Neural progenitor cell (in vitro differentiated cells): ENCODE results near the gene C15orf61. TPM values are rescaled to one million over a fixed set of nuclear protein-coding genes. Genes with fewer than 3 reads are reported as not detected.

Source experiments
- DNase-seq: peaks from one replicate; pipeline ENCODE4 v3.0.0-alpha.2; 2016; ENCODE audit warnings: low spot score
- H2AFZ ChIP-seq: fragments of 200-600 bp; sonication (generic); replicated peaks from 2 replicates; pipeline ENCODE4 v1.6.1; 2016; ENCODE audit warnings: antibody characterized with exemption
- H3F3A ChIP-seq: fragments of 200-600 bp; sonication (generic); 2 replicates; pipeline ENCODE4 v1.6.1; 2016; ENCODE audit warnings: antibody characterized with exemption, low read depth
- H3K27ac ChIP-seq: fragments of 200-600 bp; sonication (generic); 2 replicates; pipeline ENCODE4 v1.5.1; 2016; ENCODE audit warnings: mild to moderate bottlenecking
- H3K27me3 ChIP-seq: fragments of 200-600 bp; sonication (generic); 2 replicates; pipeline ENCODE4 v1.6.1; 2016; ENCODE audit warnings: mild to moderate bottlenecking, moderate library complexity
- H3K36me3 ChIP-seq: fragments of 200-600 bp; sonication (generic); 2 replicates; pipeline ENCODE4 v1.5.1; 2016
- H3K4me1 ChIP-seq: fragments of 200-600 bp; sonication (generic); 2 replicates; pipeline ENCODE4 v1.6.1; 2016; ENCODE audit warnings: mixed run types
- H3K4me2 ChIP-seq: fragments of 200-600 bp; sonication (generic); 2 replicates; pipeline ENCODE4 v1.6.1; 2016
- H3K4me3 ChIP-seq: fragments of 200-600 bp; sonication (generic); 2 replicates; pipeline ENCODE4 v1.5.1; 2016
- H3K79me2 ChIP-seq: fragments of 200-600 bp; sonication (generic); 2 replicates; pipeline ENCODE4 v1.6.1; 2016; ENCODE audit warnings: low read depth
- H3K9ac ChIP-seq: fragments of 200-600 bp; sonication (generic); 2 replicates; pipeline ENCODE4 v1.6.1; 2016
- H3K9me3 ChIP-seq: fragments of 200-600 bp; sonication (generic); 2 replicates; pipeline ENCODE4 v1.5.1; 2016; ENCODE audit warnings: low read depth
- H4K20me1 ChIP-seq: fragments of 200-600 bp; sonication (generic); 2 replicates; pipeline ENCODE4 v1.6.1; 2016; ENCODE audit warnings: low read depth
- H3K27ac Mint-ChIP-seq: 3 replicates; pipeline ENCODE4 v1.8.0; 2021; ENCODE audit warnings: mixed read lengths
- H3K27me3 Mint-ChIP-seq: 2 replicates; pipeline ENCODE4 v1.8.0; 2022; ENCODE audit warnings: low read depth, mild to moderate bottlenecking, inconsistent platforms, moderate library complexity, mixed read lengths; ENCODE audit not compliant: insufficient read depth
- H3K36me3 Mint-ChIP-seq: 3 replicates; pipeline ENCODE4 v1.8.0; 2021; ENCODE audit warnings: mixed read lengths
- H3K4me1 Mint-ChIP-seq: 3 replicates; pipeline ENCODE4 v1.8.0; 2021; ENCODE audit warnings: mixed read lengths
- H3K4me3 Mint-ChIP-seq: 3 replicates; pipeline ENCODE4 v1.8.0; 2021; ENCODE audit warnings: mild to moderate bottlenecking, moderate library complexity, mixed read lengths
- H3K9me3 Mint-ChIP-seq: 3 replicates; pipeline ENCODE4 v1.8.0; 2020; ENCODE audit warnings: mixed read lengths
- EZH2 ChIP-seq: fragments of 200-600 bp; sonication (generic); IDR thresholded peaks from 2 replicates; pipeline ENCODE4 v1.6.1; 2017; ENCODE audit warnings: antibody characterized with exemption, mild to moderate bottlenecking, moderate library complexity
- EZH2phosphoT487 ChIP-seq: fragments of 200-600 bp; sonication (generic); IDR thresholded peaks from 2 replicates; pipeline ENCODE4 v1.6.1; 2017; ENCODE audit warnings: antibody characterized with exemption
- total RNA-seq: library from RNA; depleted of rRNA; stranded (reverse); fragments of >200 nt; gene quantifications from 2 replicates; pipeline ENCODE4 v1.2.3, GENCODE V29; 2015; ENCODE audit warnings: low replicate concordance
- TF ChIP-seq, protein P1 (sequence below): fragments of 200-600 bp; sonication (generic); IDR thresholded peaks from 2 replicates; pipeline ENCODE4 v1.5.1; 2017; ENCODE audit warnings: antibody characterized with exemption, mild to moderate bottlenecking

The C15orf61 gene
- total RNA-seq, 1 donor from 2014 or later = 3.5 TPM

DNA sequence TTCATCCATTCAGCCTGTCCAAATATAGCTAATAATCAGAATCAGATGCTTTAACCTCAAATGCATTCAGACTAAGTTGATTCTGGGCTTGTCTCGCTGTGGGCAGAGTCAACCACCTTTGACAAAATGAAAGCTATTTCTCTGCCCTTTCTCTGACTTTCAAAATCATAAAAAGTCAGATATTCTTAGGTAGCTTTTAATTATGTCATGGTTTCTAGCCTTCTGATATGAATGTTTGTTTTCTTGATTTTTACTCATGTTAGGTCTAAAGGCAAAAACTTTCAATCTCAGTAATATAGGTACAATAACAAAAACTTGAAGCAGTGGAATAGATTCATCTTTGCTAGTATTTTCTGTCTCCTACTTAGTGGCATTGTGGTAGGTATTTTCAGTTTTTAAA, 25.3 kb upstream of the C15orf61 start:
- H3K4me1 ChIP-seq = no peaks in the 10 kb centered on the region
- no peak overlapping the region for H3K4me3 ChIP-seq
- no peak overlapping the region for H3K27ac ChIP-seq
- Mint-ChIP-seq H3K9me3 (peaks cover 2% of the 10 kb centered on the region), H3K36me3 (no peaks in the 10 kb centered on the region), H3K27me3 (peaks cover 3% of the 10 kb centered on the region), H3K4me1 (no peaks in the 10 kb centered on the region), H3K27ac (no peak overlapping the region), H3K4me3 (no peak overlapping the region)
- no peaks in the 10 kb centered on the region for H3K36me3 ChIP-seq
- TF ChIP-seq EZH2 = no peak
- no peaks in the 10 kb centered on the region for H4K20me1 ChIP-seq
- H3K9me3 ChIP-seq = no peaks in the 10 kb centered on the region
- no peak for DNase-seq
- no peak overlapping the region for H2AFZ ChIP-seq
- H3K27me3 ChIP-seq = no peaks in the 10 kb centered on the region
- no peaks in the 10 kb centered on the region for H3K79me2 ChIP-seq
- H3F3A ChIP-seq = no peaks in the 10 kb centered on the region
- no peak overlapping the region for H3K4me2 ChIP-seq
- H3K9ac ChIP-seq = no peak overlapping the region

DNA sequence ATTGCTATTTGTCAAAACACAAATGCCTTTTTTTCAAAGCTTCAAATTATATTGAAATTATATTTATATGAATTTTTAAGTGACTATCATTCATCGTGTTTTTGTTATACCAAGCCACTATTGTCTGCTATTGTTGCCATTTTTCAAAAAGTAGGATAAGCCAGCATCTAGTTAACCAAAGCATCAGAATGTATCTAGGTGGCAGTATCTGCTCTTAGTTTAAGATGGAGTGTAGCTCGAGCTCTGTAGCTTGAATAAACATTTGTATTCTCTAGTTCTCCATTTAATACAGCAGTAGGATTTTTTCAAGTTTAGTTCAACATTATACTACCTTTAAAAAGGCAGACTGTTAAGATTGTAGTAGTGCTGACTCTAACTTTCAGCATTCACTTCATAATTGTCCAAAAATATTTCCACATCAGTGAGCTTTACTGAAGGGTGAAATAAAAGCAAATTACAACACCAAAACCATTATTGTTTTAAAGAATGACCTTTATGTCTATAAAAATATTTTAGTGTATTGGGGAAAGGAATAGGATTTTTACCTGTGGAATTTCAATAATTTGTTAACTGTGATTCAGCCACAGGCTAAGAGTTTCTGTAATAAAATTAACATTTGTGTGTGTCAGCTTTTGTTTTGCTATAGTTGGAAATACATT, 19.6 kb upstream of the C15orf61 start:
- no peaks in the 10 kb centered on the region for H3K36me3 ChIP-seq
- H4K20me1 ChIP-seq = no peaks in the 10 kb centered on the region
- H3K27me3 ChIP-seq = no peaks in the 10 kb centered on the region
- peaks cover 3% of the 10 kb centered on the region for H3K27me3 Mint-ChIP-seq
- H3K4me1 Mint-ChIP-seq = peaks cover 11% of the 10 kb centered on the region
- H3K9me3 ChIP-seq = no peaks in the 10 kb centered on the region
- TF ChIP-seq, protein P1, sequence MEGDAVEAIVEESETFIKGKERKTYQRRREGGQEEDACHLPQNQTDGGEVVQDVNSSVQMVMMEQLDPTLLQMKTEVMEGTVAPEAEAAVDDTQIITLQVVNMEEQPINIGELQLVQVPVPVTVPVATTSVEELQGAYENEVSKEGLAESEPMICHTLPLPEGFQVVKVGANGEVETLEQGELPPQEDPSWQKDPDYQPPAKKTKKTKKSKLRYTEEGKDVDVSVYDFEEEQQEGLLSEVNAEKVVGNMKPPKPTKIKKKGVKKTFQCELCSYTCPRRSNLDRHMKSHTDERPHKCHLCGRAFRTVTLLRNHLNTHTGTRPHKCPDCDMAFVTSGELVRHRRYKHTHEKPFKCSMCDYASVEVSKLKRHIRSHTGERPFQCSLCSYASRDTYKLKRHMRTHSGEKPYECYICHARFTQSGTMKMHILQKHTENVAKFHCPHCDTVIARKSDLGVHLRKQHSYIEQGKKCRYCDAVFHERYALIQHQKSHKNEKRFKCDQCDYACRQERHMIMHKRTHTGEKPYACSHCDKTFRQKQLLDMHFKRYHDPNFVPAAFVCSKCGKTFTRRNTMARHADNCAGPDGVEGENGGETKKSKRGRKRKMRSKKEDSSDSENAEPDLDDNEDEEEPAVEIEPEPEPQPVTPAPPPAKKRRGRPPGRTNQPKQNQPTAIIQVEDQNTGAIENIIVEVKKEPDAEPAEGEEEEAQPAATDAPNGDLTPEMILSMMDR = peak; percentile 20
- TF ChIP-seq EZH2 = no peak
- TF ChIP-seq EZH2phosphoT487 = no peak
- H3K27ac Mint-ChIP-seq = no peak overlapping the region
- H3K4me3 ChIP-seq = no peak overlapping the region
- H3K4me3 Mint-ChIP-seq = no peak overlapping the region
- H3K79me2 ChIP-seq = no peaks in the 10 kb centered on the region
- H3K4me1 ChIP-seq = peaks cover 19% of the 10 kb centered on the region
- peak overlapping the region; percentile 57 for H3K4me2 ChIP-seq
- peaks cover 2% of the 10 kb centered on the region for H3K9me3 Mint-ChIP-seq
- no peak overlapping the region for H2AFZ ChIP-seq
- H3F3A ChIP-seq = peaks cover 14% of the 10 kb centered on the region
- H3K36me3 Mint-ChIP-seq = no peaks in the 10 kb centered on the region
- H3K9ac ChIP-seq = no peak overlapping the region
- DNase-seq = no peak
- no peak overlapping the region for H3K27ac ChIP-seq

DNA sequence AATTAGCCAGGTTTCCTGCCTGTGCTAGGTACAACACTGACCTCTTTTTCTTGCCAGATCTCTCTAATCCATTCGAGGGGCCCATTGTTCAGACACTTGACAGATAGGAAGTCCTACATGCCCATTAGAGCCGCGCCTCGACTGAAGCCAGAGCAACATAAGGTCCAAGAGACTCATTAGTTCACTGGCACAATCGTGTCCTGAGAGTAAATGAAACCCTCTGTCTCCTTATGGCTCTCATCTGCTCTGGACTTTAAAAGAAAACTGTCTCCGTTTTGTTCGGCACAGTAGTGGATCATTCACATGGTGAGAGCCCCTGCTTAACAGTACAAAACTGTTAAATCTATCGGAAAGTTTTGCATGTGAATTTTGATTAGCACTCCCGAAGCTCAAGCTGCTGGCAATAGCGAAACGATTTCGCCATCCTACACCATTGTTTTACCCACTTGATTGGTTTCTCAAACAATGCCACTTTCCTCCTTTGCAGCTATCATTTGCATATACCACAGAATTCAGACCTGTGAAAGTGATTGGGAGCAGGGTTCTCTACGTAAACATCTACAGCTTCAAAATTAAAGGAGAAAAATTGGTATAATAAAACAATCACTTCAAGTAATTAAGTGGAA, 19.0 kb upstream of the C15orf61 start:
- H3K27me3 ChIP-seq = no peaks in the 10 kb centered on the region
- no peaks in the 10 kb centered on the region for H3K9me3 ChIP-seq
- TF ChIP-seq EZH2 (no peak), EZH2phosphoT487 (no peak)
- TF ChIP-seq, protein P1 = no peak
- H3K36me3 Mint-ChIP-seq = no peaks in the 10 kb centered on the region
- no peak overlapping the region for H3K27ac Mint-ChIP-seq
- H3K4me3 Mint-ChIP-seq = peak overlapping the region; percentile 1
- H4K20me1 ChIP-seq = no peaks in the 10 kb centered on the region
- H2AFZ ChIP-seq = peak overlapping the region; percentile 39
- H3K4me2 ChIP-seq = peak overlapping the region; percentile 57
- no peaks in the 10 kb centered on the region for H3K36me3 ChIP-seq
- peaks cover 2% of the 10 kb centered on the region for H3K9me3 Mint-ChIP-seq
- H3F3A ChIP-seq = peaks cover 14% of the 10 kb centered on the region
- peaks cover 19% of the 10 kb centered on the region for H3K4me1 ChIP-seq
- H3K27ac ChIP-seq = no peak overlapping the region
- peaks cover 3% of the 10 kb centered on the region for H3K27me3 Mint-ChIP-seq
- H3K79me2 ChIP-seq = no peaks in the 10 kb centered on the region
- DNase-seq = peak; percentile 80
- peaks cover 11% of the 10 kb centered on the region for H3K4me1 Mint-ChIP-seq
- H3K9ac ChIP-seq = no peak overlapping the region
- H3K4me3 ChIP-seq = peak overlapping the region; percentile 26

DNA sequence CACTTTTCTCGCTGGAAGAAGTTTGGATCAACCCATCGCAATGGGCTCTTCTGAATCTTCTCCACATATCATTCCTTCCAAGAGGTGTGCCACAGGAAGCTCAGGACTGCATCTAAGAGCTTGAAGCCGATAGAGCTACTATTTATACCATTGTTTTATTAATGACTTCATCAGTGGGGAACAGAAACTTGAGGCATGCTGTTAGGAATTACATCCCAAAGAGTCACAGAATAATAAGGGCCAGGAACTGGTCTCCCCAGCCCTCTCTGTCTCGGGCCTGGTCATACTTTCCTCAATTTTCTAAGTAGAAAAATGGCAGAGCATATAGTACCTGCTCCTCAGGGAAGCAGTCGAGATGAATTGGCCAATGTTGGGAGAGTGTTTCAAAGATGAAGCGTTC, 16.9 kb upstream of the C15orf61 start:
- H3K27ac Mint-ChIP-seq = no peak overlapping the region
- peaks cover 11% of the 10 kb centered on the region for H3K4me1 Mint-ChIP-seq
- TF ChIP-seq EZH2 = no peak
- TF ChIP-seq, protein P1 = no peak
- no peak for TF ChIP-seq EZH2phosphoT487

More for the DNA sequence above, 16.9 kb upstream of the C15orf61 start:
- Histone ChIP-seq H3K4me2 (no peak overlapping the region), H3K4me1 (peaks cover 19% of the 10 kb centered on the region), H3K27me3 (no peaks in the 10 kb centered on the region), H3F3A (peaks cover 14% of the 10 kb centered on the region), H3K4me3 (no peak overlapping the region), H3K9me3 (no peaks in the 10 kb centered on the region), H3K36me3 (no peaks in the 10 kb centered on the region), H2AFZ (no peak overlapping the region), H3K9ac (no peak overlapping the region), H3K79me2 (no peaks in the 10 kb centered on the region), H4K20me1 (no peaks in the 10 kb centered on the region), H3K27ac (no peak overlapping the region)
- Mint-ChIP-seq H3K27me3 (peaks cover 3% of the 10 kb centered on the region), H3K9me3 (no peaks in the 10 kb centered on the region), H3K36me3 (no peaks in the 10 kb centered on the region), H3K4me3 (no peak overlapping the region)
- no peak for DNase-seq
